ENCODE measurements around the gene POLR1G.
"Not testable (repeated sequence)": the region's sequence is repeated elsewhere in the genome, so short reads cannot be mapped to it uniquely, and the experiment has no call there.

Gene POLR1G

GRCh38 chr19:45420871-45421270 is 14.4 kb downstream of the POLR1G start:
- no peak for DNase-seq (ENCODE audit: low spot score)

GRCh38 chr19:45421947-45422498 is 15.6 kb downstream of the POLR1G start:
- no peak for DNase-seq (ENCODE audit: low spot score)

- no peak for DNase-seq (ENCODE audit: low spot score)
Observed at GRCh38 chr19:45423033-45423588, 16.7 kb downstream of the POLR1G start.

GRCh38 chr19:45423589-45424190 is 17.2 kb downstream of the POLR1G start, which contains the start of gene ERCC1:
ERCC1 (minus strand) TSS chr19:45423917; CDS start chr19:45423374, 543 bp downstream.
- DNase-seq (ENCODE audit: low spot score) = peak; percentile 90

- DNase-seq (ENCODE audit: low spot score) = no peak
Observed at GRCh38 chr19:45424191-45425058, 18.0 kb downstream of the POLR1G start.

- no peak for DNase-seq (ENCODE audit: low spot score)
Observed at GRCh38 chr19:45428384-45429231, 22.2 kb downstream of the POLR1G start.

- not testable (repeated sequence) for DNase-seq (ENCODE audit: low spot score)
Observed at GRCh38 chr19:45429896-45430295, 23.5 kb downstream of the POLR1G start.

GRCh38 chr19:45431008-45431407 is 24.6 kb downstream of the POLR1G start:
- DNase-seq (ENCODE audit: low spot score) = not testable (repeated sequence)

GRCh38 chr19:45432543-45432942 is 26.1 kb downstream of the POLR1G start:
- DNase-seq (ENCODE audit: low spot score) = not testable (repeated sequence)

- no peak for DNase-seq (ENCODE audit: low spot score)
Observed at GRCh38 chr19:45437328-45437727, 30.9 kb downstream of the POLR1G start.

GRCh38 chr19:45439190-45439568 is 32.7 kb downstream of the POLR1G start:
- no peak for DNase-seq (ENCODE audit: low spot score)

GRCh38 chr19:45439569-45440258 is 33.3 kb downstream of the POLR1G start:
- DNase-seq (ENCODE audit: low spot score) = peak; percentile 72

- no peak for DNase-seq (ENCODE audit: low spot score)
Observed at GRCh38 chr19:45440259-45440638, 33.8 kb downstream of the POLR1G start.

- DNase-seq (ENCODE audit: low spot score) = no peak
Observed at GRCh38 chr19:45440873-45441654, 34.6 kb downstream of the POLR1G start.

- no peak for DNase-seq (ENCODE audit: low spot score)
Observed at GRCh38 chr19:45442408-45442777, 35.9 kb downstream of the POLR1G start.

- DNase-seq (ENCODE audit: low spot score) = no peak
Observed at GRCh38 chr19:45442778-45443461, 36.5 kb downstream of the POLR1G start.

GRCh38 chr19:45443462-45444317 is 37.2 kb downstream of the POLR1G start:
- DNase-seq (ENCODE audit: low spot score) = peak; percentile 72

- peak; percentile 88 for DNase-seq (ENCODE audit: low spot score)
Observed at GRCh38 chr19:45444318-45445041, 38.0 kb downstream of the POLR1G start.

Measured in globus pallidus (tissue), 1 donor.